ENCODE results near the gene EBLN1.
A peak's percentile ranks its signal among the peaks of the same experiment; 100 is the strongest.

Gene EBLN1

GRCh38 chr10:22185586-22185985, 32.2 kb downstream of the EBLN1 start:
- Histone ChIP-seq H3K4me1 (no peaks in the 10 kb centered on the region), H3K27me3 (no peaks in the 10 kb centered on the region), H3K9ac (no peak overlapping the region), H3K4me2 (no peak overlapping the region), H3K9me3 (peaks cover 6% of the 10 kb centered on the region; the same call in 1 of the 2 replicates), H4K20me1 (no peaks in the 10 kb centered on the region), H3K27ac (no peak overlapping the region), H3K36me3 (no peaks in the 10 kb centered on the region), H3K4me3 (no peak overlapping the region)
- no peak for TF ChIP-seq Cebpa-rat (IDR thresholded peaks at IDR 0.05)

DNA sequence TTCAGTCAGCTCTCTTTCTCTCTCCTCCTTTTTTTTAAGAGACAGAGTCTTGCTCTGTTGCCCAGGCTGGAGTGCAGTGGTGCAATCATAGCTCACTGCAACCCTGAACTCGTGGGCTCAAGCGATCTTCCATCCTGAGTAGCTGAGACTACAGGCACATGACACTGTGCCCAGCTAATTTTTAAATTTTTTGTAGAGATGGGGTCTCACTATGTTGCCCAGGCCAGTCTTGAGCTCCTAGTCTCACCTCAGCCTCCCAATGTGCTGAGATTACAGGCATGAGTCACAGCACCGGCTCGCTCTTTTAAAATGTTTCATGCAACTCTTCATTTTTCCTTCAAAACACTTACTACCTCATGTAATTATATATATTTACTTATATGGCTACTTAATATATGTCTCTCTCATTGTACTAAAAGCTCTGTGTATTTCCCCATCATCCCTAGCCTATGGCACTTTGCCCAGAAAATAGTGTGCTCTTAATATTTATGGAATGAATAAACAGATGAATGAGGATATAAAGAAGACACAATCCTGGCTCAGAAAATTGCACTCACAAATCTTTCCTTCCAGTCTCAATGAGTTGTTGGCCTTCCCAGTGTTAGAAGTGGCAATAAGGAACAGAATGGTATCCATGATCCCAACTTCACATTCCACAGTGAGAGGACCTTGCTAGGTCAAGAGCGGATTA, 33.9 kb downstream of the EBLN1 start:
- H3K27me3 ChIP-seq = no peaks in the 10 kb centered on the region
- H4K20me1 ChIP-seq = no peaks in the 10 kb centered on the region
- peaks cover 15% of the 10 kb centered on the region for H3K9me3 ChIP-seq
- H3K4me1 ChIP-seq = no peaks in the 10 kb centered on the region
- TF ChIP-seq Cebpa-rat (IDR thresholded peaks at IDR 0.05) = no peak
- no peak overlapping the region for H3K4me2 ChIP-seq
- no peak overlapping the region for H3K4me3 ChIP-seq
- no peak overlapping the region for H3K9ac ChIP-seq
- H3K36me3 ChIP-seq = no peaks in the 10 kb centered on the region
- H3K27ac ChIP-seq = no peak overlapping the region

DNA sequence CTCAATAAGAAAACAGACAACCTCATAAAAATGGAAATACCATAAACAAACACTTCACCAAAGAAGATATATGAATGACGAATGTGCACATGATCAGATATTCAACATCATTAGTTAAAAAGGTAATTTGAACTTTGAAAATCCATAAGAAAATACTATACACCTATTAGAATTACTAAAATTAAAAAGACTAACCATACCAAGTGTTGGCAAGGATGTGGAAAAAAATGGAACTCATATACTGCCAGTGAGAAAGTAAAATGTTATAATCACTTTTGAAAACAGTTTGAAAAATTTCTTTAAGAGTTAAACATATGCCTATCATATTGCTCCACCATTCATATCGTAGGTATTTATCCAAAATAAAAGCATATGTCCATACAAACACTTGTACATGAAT, 37.1 kb downstream of the EBLN1 start:
- Histone ChIP-seq H3K9me3 (peaks cover 15% of the 10 kb centered on the region), H4K20me1 (no peaks in the 10 kb centered on the region), H3K4me2 (no peak overlapping the region), H3K36me3 (no peaks in the 10 kb centered on the region), H3K4me1 (no peaks in the 10 kb centered on the region), H3K27ac (no peak overlapping the region), H3K9ac (no peak overlapping the region), H3K27me3 (no peaks in the 10 kb centered on the region), H3K4me3 (no peak overlapping the region)
- no peak for TF ChIP-seq Cebpa-rat (IDR thresholded peaks at IDR 0.05)

DNA sequence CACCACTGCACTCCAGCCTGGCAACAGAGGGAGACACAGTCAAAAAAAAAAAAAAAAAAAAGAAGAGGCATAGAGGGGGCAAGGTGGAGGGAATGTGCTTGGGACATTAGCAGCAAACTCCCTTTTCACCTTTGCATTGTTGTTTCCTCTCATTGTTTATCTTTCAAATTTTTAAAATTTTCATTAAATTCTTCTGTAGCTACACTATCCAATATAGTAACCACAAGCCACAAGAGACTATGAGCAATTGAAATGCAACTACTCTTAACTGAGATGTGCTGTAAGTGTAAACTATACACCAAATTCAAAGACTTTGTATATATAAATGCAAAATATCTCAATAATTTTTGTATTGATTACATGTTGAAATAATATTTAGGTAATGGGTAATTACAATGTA, 43.4 kb downstream of the EBLN1 start:
- Histone ChIP-seq H3K4me3 (no peak overlapping the region), H3K27me3 (no peaks in the 10 kb centered on the region), H3K4me1 (no peaks in the 10 kb centered on the region), H3K9me3 (peaks cover 8% of the 10 kb centered on the region; the same call in 1 of the 2 replicates), H4K20me1 (no peaks in the 10 kb centered on the region), H3K4me2 (no peak overlapping the region), H3K36me3 (no peaks in the 10 kb centered on the region), H3K9ac (no peak overlapping the region), H3K27ac (no peak overlapping the region)
- no peak for TF ChIP-seq Cebpa-rat (IDR thresholded peaks at IDR 0.05)

- Histone ChIP-seq H3K27ac (no peak overlapping the region), H3K36me3 (no peaks in the 10 kb centered on the region), H3K27me3 (no peaks in the 10 kb centered on the region), H3K9me3 (peaks cover 8% of the 10 kb centered on the region; the same call in 1 of the 2 replicates), H3K4me2 (no peak overlapping the region), H3K4me1 (no peaks in the 10 kb centered on the region), H3K9ac (no peak overlapping the region), H4K20me1 (no peaks in the 10 kb centered on the region), H3K4me3 (no peak overlapping the region)
- no peak for TF ChIP-seq Cebpa-rat (IDR thresholded peaks at IDR 0.05)
These were observed 46.7 kb downstream of the EBLN1 start for GRCh38 chr10:22171131-22171530.

DNA sequence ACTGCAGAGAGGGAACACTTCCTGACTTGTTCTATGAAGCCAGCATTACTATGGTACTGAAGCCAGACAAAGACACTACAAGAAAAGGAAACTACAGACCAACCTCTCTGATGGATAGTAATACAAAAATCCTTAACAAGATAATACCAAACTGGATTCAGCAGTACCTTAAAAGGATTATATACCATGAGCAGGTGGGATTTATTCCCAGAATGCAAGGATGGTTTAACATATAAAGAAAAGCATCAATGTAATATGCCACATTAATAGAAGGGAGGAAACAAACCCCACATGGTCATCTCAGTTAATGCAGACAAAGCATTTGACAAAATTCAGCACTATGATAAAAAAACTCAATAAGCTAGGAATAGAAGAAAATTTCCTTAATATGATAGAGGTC, 47.2 kb downstream of the EBLN1 start:
- Histone ChIP-seq H3K9me3 (peaks cover 8% of the 10 kb centered on the region; the same call in 1 of the 2 replicates), H3K27me3 (no peaks in the 10 kb centered on the region), H4K20me1 (no peaks in the 10 kb centered on the region), H3K36me3 (no peaks in the 10 kb centered on the region), H3K4me2 (no peak overlapping the region), H3K27ac (no peak overlapping the region), H3K4me3 (no peak overlapping the region), H3K4me1 (no peaks in the 10 kb centered on the region), H3K9ac (no peak overlapping the region)
- no peak for TF ChIP-seq Cebpa-rat (IDR thresholded peaks at IDR 0.05)

GRCh38 chr10:22159979-22160378, 57.8 kb downstream of the EBLN1 start:
- Histone ChIP-seq H3K4me1 (peaks cover 9% of the 10 kb centered on the region), H3K27ac (no peak overlapping the region), H3K4me2 (no peak overlapping the region), H3K9ac (no peak overlapping the region), H3K4me3 (no peak overlapping the region), H4K20me1 (no peaks in the 10 kb centered on the region), H3K27me3 (no peaks in the 10 kb centered on the region), H3K36me3 (no peaks in the 10 kb centered on the region), H3K9me3 (no peaks in the 10 kb centered on the region)
- no peak for TF ChIP-seq Cebpa-rat (IDR thresholded peaks at IDR 0.05)

GRCh38 chr10:22159180-22159579, 58.6 kb downstream of the EBLN1 start:
- Histone ChIP-seq H3K4me2 (peak overlapping the region; percentile 39), H3K4me1 (peaks cover 9% of the 10 kb centered on the region), H3K27ac (no peak overlapping the region), H3K27me3 (no peaks in the 10 kb centered on the region), H3K9ac (no peak overlapping the region), H3K36me3 (no peaks in the 10 kb centered on the region), H4K20me1 (no peaks in the 10 kb centered on the region), H3K9me3 (no peaks in the 10 kb centered on the region), H3K4me3 (no peak overlapping the region)
- TF ChIP-seq Cebpa-rat (IDR thresholded peaks at IDR 0.05) = no peak

Data from BLaER1 (cell line).